IMR-90 (cell line): ENCODE results near the gene CHD3. TPM values are rescaled to one million over a fixed set of nuclear protein-coding genes. Genes with fewer than 3 reads are reported as not detected.

Experiments
- MAZ ChIP-seq: IDR thresholded peaks from 2 replicates; pipeline ENCODE4 v1.6.1; 2012; ENCODE audit warnings: low read depth, mild to moderate bottlenecking, low read length, improper control_type of control experiment, moderate library complexity, borderline replicate concordance
- POLR2A ChIP-seq: IDR thresholded peaks from 2 replicates; pipeline ENCODE4 v1.6.1; 2012; ENCODE audit warnings: mild to moderate bottlenecking, low read depth, low read length
- SMC3 ChIP-seq: fragments of 150-350 bp; IDR thresholded peaks from 2 replicates; pipeline ENCODE4 v1.6.1; 2016; ENCODE audit warnings: low read depth, mild to moderate bottlenecking, antibody characterized with exemption, low read length, moderate library complexity
- polyA plus RNA-seq, 3 experiments: library from polyadenylated mRNA; depleted of rRNA; stranded (reverse); fragments of >200 nt; gene quantifications; 2 replicates each; pipeline ENCODE4 v1.2.3, GENCODE V29; 2012; ENCODE audit warnings: low replicate concordance in 1 of 3
- total RNA-seq: library from RNA; depleted of rRNA; stranded (reverse); fragments of >200 nt; gene quantifications from 2 replicates; pipeline ENCODE4 v1.2.3, GENCODE V29; 2012
- TF ChIP-seq, protein P1 (sequence below): conservative IDR thresholded peaks from 2 replicates; pipeline ENCODE4 v1.5.1; 2012; ENCODE audit warnings: mild to moderate bottlenecking, low read depth, low read length, improper control_type of control experiment

The CHD3 gene
- total and polyA plus RNA-seq, 2 of the 4 experiments (the other 2 are of a cell fraction), result 65.4 to 78.1 TPM

DNA sequence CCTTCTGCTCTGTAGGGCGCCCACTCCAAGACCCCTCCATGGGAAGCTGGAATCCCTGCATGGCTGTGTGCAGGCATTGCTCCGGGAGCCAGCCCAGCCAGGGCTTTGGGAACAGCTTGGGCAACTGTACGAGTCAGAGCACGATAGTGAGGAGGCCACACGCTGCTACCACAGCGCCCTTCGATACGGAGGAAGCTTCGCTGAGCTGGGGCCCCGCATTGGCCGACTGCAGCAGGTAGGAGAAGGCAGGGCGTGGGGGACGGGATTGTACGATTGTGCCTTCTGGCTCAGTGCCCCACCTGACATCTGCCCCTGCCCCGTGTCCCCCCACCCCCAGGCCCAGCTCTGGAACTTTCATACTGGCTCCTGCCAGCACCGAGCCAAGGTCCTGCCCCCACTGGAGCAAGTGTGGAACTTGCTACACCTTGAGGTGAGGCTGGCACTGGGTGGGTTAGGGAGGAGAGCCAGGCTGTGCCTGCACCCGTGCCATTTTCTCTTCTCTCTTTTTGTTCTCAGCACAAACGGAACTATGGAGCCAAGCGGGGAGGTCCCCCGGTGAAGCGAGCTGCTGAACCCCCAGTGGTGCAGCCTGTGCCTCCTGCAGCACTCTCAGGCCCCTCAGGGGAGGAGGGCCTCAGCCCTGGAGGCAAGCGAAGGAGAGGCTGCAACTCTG is 42.4 kb upstream of the CHD3 start (continued):
- no peak for TF ChIP-seq SMC3
- TF ChIP-seq, protein P1, sequence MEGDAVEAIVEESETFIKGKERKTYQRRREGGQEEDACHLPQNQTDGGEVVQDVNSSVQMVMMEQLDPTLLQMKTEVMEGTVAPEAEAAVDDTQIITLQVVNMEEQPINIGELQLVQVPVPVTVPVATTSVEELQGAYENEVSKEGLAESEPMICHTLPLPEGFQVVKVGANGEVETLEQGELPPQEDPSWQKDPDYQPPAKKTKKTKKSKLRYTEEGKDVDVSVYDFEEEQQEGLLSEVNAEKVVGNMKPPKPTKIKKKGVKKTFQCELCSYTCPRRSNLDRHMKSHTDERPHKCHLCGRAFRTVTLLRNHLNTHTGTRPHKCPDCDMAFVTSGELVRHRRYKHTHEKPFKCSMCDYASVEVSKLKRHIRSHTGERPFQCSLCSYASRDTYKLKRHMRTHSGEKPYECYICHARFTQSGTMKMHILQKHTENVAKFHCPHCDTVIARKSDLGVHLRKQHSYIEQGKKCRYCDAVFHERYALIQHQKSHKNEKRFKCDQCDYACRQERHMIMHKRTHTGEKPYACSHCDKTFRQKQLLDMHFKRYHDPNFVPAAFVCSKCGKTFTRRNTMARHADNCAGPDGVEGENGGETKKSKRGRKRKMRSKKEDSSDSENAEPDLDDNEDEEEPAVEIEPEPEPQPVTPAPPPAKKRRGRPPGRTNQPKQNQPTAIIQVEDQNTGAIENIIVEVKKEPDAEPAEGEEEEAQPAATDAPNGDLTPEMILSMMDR, result no peak
- no peak for TF ChIP-seq MAZ
- no peak for TF ChIP-seq POLR2A
